NCI-H510A (cell line): ENCODE measurements around the gene BMPR2.
"Not testable (repeated sequence)": the region's sequence is repeated elsewhere in the genome, so short reads cannot be mapped to it uniquely, and the experiment has no call there.

Source experiments
- DNase-seq: peaks from one replicate; lab custom pipeline; 2025; lab: John Stamatoyannopoulos, UW

The BMPR2 gene

DNA sequence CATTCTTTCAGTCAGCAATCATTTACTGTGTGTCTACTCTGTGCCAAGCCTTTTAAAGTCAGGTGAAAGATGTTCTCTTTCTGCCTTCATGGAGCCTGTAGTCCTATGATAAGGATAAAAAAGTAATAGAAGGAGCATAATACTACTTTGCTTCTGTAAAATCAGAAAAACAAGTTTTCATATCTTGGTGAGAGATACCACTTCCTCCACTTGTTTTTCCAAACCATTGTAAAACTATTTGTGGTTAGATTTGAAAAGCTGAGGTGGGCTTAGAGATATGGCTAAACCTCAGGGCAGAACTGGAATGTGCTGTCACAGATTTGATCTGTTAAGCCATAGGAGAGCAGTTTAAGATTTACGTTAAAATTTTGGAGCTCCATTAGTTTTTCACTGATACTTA lies 153.9 kb downstream of the BMPR2 start:
- no peak for DNase-seq

DNA sequence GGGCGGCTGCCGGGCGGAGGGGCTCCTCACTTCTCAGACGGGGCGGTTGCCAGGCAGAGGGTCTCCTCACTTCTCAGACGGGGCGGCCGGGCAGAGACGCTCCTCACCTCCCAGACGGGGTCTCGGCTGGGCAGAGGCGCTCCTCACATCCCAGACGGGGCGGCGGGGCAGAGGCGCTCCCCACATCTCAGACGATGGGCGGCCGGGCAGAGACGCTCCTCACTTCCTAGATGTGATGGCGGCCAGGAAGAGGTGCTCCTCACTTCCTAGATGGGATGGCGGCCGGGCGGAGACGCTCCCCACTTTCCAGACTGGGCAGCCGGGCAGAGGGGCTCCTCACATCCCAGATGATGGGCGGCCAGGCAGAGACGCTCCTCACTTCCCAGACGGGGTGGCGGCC lies 159.2 kb downstream of the BMPR2 start:
- DNase-seq = not testable (repeated sequence)

DNA sequence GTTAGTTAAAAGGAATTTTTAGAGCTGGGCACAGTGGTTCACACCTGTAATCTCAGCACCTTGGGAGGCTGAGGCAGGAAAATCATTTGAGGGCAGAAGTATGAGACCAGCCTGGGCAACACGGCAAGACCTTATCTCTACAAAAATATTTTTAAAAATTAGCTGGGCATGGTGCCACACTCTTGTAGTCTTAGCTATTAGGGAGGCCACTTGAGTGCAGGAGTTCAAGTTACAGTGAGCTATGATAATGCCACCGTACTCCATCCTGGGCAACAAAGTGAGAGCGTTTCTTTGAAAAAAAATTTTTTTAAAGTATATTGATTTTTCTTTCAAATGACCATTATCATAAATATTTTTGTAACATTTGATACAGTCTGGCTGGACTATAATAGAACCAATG lies 165.0 kb downstream of the BMPR2 start:
- DNase-seq = peak; percentile 10

DNA sequence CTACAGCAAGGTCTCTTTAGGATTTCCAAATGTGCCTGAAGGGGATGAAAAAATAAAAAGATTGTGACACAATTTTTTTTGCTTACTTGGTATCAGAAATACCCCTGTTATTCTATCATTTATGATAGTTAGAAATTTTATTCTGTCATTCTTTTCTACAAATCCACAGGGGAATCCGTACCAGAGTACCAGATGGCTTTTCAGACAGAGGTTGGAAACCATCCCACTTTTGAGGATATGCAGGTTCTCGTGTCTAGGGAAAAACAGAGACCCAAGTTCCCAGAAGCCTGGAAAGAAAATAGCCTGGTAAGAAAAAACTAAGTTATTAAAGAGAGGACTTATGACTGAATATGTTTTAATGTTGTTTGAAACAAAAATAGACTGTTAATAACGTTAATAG lies 166.0 kb downstream of the BMPR2 start:
- no peak for DNase-seq

DNA sequence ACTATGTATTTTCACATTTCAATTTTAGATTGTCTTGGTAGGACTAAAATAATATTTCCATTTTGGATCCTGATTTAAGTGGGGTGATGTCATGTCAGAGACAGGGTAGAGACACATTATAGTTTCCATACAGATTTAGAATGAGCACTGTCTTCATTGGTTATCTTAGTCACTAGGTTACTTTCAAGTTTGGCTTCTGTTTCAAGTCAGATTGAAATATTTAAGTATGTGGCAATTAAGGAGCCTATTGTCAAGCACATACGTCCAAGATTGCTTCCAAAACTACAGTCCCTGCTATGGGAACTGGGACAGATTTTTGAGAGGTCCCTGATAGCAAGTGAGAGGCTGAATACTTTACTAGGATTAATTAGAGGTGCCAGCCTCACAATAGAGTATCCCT lies 169.4 kb downstream of the BMPR2 start:
- no peak for DNase-seq

DNA sequence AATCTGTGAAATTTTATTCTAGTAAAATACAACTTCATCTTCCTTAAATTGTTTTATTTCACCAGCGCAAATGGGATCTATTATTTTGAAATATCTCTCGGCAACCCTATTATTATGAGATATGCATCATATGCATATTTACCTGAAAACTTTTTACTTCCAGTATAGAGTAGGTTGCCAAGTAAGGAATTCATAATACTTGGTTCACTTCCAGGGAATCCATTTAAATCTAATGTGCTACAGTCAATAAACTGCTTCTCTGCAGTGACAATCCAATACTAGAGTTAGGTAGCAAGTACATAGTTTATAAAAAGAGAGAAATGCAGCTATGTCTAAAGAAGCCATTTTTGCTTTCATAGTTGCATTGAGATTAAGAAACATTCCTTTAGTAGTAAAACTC lies 169.8 kb downstream of the BMPR2 start:
- no peak for DNase-seq

DNA sequence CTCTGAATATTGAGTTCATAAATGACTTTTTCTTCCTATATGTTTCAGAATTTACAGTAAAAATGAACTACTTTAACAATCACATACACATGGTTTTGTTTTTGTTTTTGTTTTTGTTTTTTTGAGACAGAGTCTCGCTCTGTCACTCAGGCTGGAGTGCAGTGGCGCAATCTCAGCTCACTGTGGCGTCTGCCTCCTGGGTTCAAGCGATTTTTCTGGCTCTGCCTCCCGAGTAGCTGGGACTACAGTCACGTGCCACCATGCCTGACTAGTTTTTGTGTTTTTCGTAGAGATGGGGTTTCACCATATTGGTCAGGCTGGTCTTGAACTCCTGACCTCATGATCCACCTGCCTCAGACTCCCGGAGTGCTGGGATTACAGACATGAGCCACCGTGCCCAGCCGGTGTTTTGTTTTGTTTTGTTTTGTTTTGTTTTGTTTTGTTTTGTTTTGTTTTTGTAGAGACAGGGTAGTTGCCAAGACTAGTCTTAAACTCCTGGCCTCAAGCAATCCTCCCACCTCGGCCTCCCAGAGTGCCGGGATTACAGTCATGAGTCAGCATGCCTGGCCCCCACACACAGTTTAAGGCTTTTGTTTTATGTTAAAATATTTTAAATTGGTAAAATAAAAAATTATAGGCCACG lies 170.5 kb downstream of the BMPR2 start:
- not testable (repeated sequence) for DNase-seq

DNA sequence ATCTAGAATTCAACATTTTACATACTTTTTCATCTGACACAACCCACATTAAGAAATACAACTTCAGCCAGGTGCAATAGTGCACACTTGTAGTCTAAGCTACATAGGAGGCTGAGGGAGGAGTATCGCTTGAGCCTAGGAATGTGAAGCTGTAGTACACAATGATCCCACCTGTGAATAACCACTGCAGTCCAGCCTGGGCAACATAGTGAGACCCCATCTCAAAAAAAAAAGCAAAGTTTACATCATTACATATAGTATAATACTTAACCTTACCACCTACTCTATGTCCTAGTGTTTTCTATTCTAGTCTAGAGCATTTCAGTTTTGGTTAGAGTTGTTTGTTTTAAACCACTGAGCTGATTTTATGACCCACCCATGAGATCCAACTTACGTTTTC lies 172.1 kb downstream of the BMPR2 start:
- no peak for DNase-seq

DNA sequence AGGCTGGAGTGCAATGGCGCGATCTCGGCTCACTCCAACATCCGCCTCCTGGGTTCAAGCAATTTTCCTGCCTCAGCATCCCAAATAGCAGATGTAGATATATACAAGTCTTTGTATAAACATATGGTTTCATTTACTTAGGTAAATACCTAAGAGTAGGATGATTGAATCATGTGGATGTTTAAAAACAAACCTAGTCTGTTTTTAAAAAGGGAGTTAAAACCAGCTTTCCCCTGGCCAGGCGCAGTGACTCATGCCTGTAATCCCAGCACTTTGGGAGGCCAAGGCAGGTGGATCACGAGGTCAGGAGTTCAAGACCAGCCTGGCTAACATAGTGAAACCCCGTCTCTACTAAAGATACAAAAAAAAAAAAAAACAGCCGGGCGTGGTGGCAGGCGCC lies 174.9 kb downstream of the BMPR2 start:
- DNase-seq = not testable (repeated sequence)

DNA sequence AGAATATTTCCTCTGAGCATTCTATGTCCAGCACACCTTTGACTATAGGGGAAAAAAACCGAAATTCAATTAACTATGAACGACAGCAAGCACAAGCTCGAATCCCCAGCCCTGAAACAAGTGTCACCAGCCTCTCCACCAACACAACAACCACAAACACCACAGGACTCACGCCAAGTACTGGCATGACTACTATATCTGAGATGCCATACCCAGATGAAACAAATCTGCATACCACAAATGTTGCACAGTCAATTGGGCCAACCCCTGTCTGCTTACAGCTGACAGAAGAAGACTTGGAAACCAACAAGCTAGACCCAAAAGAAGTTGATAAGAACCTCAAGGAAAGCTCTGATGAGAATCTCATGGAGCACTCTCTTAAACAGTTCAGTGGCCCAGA lies 179.2 kb downstream of the BMPR2 start:
- no peak for DNase-seq

DNA sequence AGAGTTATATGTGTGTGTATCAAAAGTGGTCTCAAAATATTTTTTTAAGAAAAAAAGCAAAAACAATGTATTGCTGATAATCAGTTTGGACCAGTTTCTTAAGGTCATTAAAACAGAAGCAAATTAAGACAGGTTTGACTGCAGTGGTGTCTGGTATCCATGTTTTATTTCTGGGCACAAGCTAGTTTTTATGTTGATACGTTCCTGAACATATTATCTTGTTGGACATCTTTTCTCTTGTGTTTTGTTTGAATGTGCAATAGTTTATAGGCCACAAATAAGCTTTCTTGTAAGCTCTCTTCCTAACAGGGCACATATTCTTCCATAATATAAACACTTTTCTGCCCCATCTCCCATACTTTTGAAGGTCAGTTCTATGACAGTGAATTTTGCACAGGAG lies 184.1 kb downstream of the BMPR2 start:
- no peak for DNase-seq

DNA sequence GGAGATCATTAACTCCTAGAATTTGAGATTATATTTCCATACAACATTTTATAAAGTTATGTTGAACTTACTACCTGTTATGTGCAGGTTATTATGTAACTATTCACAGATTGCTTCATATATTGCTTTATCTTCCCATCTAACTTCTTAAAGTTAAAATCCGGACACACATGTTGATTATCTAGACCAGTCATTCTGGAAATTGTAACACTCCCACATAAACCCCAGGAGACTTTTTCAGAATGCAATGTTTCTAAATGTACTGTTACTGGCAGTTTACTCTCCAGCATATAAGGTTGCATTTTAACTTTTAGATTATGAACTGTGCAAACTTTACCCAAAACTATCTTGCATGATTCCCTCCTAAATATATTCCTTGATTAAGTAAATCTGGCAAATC lies 188.1 kb downstream of the BMPR2 start:
- no peak for DNase-seq

DNA sequence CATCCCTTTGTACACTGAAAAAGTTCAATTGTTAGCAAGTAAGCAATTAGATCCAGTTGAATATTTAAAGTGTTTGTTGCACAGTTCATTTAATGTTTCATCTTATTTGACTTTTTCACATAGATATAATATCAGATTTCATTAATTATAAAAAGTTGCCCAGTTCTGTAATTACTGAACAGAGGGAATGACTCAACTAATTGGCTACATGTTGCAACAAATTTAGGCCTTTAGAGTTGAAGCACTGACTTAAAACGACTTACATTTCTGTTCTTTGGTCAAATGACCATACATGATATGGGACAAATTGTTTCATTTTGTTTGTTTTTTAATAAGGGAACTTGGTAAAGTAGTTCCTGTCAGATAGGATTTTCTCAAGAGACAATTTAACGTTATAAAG lies 190.2 kb downstream of the BMPR2 start:
- DNase-seq = no peak

DNA sequence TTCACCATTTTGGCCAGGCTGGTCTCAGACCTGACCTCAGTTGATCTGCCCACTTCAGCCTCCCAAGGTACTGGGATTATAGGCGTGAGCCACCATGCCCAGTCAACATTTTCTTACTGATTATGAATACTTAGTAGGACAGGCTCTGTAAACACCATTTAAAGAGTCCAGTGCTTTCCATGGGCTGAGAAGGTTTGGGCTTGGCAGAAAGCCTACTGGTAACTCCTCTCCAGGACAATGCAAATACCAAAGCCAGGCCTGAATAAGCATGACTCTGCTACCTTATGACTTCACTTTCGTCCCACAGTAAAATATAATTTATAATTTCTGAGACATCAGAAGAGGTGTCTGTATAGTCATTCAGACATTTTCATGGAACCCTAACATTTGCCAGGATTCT lies 198.4 kb downstream of the BMPR2 start:
- DNase-seq = no peak

DNA sequence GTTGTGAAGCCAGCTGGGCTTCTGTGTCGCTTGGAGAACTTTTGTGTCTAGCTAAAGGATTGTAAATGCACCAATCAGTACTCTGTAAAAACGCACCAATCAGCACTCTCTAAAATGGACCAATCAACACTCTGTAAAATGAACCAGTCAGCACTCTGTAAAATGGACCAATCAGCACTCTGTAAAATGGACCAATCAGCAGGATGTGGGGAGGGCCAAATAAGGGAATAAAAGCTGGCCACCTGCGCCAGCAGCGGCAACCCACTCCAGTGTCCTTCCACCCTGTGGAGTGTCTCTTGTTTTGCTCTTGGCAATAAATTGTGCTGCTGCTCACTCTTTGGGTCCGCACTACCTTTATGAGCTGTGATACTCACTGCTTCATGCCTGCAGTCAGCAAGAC lies 199.1 kb downstream of the BMPR2 start:
- not testable (repeated sequence) for DNase-seq

DNA sequence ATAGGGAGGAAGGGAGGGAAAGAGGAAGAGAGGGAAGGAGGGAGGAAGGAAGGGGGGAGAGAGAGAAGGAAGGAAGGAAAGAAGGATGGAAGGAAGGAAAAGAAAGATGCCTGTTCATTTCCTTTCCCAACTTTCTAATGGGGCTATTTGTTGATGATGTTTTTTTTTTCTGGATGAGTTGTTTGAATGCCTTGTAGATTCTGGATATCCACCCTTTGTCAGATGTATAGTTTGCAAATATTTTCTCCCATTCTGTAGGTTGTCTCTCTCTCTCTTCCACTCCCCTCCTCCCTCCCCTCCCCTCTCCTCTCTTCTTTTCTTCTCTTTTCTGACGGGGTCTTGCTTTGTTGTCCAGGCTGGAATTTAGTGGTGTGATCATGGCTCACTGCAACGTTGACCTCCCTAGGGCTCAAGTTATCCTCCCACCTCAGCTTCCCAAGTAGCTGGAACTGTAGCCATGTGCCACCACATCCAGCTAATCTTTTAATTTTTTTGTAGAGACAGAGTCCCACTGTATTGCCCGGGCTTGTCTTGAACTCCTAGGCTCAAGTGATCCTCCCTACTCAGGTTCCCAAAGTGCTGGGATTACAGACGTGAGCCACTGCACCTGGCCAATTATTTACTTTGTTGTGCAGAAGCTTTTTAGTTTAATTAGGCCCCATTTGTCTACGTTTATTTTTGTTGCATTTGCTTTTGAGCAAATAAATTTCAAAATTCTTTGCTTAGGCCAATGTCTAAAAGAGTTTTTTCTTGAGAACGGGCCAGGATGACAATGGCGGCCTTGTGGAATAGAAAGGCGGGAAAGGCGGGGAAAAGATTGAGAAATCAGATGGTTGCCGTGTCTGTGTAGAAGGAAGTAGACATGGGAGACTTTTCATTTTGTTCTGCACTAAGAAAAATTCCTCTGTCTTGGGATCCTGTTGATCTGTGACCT lies 201.4 kb downstream of the BMPR2 start:
- DNase-seq = peak; percentile 20

DNA sequence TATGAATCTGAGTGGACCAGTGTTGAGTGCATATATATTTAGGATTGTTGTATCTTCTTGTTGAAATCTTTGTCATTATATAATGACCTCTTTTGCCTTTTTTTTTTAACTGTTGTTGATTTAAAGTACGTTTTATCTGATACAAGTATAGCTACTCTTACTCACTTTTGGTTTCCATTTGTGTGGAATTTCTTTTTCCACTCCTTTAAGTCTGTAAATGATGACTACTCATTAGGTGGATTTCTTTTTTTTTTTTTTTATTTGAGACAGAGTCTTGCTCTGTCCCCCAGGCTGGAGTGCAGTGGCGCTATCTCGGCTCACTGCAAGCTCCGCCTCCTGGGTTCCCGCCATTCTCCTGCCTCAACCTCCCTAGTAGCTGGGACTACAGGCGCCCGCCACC lies 206.7 kb downstream of the BMPR2 start:
- not testable (repeated sequence) for DNase-seq

DNA sequence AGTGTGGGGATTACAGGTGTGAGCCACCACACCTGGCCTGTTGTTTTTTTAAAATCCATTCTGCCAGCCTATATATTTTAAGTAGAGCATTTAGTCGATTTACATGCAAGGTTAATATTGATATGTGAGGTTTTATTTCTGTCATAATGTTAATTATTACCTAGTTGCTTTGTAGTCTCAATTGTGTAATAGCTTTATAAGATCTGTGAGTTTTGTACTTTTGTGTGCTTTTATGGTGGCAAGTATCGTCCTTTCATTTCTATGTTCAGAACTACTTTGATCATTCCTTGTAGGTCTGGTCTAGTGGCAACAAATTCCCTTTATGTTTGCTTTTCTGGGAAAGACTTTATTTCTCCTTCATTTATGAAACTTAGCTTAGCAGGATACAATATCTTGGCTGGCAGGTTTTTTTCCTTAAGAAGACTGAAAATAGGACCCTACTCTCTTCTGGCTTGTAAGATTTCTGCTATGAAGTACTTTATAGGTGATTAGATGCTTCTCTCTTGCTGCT lies 207.6 kb downstream of the BMPR2 start:
- no peak for DNase-seq

DNA sequence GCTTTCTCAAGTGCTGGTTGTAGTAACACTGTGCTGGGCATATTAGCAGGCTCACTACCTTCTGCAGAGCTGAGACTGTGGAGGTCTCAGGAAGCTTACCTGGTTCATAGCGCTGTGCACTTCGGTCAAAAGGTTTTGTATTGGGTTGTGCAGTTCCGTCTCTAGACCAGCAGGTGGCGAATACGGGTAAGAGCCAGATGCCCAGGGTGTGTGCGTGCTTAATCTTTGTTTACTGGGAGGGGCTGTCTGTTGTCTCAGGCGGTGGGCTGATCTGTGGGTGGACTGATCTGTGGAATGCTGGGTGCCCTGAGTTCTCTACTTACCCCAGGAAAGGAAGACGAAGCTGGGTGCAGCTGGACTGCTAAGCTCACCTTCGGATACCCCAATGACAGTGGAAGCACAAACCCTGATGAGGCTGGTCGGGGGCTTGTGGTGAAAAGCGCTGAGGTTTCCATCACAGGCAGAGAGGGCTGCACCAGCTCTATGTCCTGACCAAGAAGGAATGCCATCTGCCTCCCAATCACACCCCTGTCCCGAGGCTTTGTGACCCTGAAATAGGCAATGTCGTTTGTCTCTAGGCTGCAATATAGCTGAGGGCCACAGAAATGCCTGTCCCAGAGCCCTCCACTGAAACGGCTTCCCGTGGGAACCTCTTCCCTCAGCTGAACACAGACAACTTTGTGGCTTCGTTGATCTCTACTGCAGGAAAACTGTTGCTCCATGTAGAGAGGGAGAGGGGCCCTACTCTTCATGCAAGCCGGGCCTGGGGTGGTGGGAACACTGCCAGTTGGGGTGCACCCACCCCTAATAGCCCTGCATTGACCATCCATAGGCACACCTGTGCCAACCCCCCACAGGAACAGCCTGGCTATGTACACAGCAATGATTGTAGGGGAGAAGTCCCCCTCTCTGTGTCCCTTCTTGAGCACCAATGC lies 212.8 kb downstream of the BMPR2 start:
- peak; percentile 51 for DNase-seq

DNA sequence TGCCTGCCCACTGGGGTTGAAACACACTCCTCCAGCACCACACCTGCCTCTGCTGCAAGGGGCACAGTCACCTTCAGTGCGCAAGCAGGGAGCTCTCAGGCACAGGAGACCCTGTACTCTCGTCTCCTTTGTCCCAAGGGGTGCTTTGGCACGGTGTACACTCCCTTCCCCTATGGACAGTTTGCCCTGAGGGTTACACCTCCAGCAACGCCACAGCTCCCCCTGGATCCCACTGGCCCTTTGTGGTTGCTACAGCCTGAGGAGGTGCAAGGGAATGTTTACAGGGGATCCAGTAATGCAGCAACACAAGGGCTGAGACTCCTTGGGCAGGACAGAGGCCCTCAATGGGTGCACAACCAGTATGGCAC lies 213.4 kb downstream of the BMPR2 start:
- no peak for DNase-seq

DNA sequence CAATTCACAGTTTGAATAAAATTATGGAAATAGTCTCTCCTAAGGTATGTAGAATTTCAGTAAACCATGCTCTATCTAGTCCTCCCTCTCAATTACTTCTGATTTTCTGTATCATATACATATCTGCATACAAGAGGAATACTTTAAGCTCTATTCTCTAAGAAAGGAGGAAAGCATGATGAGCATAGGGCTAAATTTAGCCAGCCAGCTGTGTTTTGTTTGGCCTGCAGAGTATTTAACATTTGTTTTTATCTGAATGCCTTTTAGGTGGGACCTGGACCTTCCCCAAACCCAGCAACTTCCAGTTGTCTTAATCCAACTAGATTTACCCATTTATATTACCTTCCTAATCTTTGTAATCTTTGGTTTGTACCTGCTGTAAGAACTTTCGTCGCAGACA lies 216.4 kb downstream of the BMPR2 start:
- DNase-seq = no peak

DNA sequence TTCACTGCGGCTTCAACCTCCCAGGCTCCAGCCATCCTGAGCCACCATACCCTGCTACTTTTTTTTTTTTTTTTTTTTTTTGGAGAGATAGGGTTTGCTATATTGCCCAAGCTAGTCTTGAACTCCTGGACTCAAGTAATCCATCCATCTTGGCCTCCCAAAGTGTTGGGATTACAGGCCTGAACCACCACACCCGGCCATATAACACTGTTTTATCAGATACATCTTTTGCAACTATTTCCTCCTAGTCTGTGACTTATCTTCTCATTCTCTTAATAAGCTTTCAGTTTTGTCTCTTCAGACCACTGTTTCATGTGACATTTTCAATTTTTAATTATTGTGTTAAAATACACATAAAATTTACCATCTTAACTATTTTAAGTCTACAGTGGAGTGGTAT lies 223.0 kb downstream of the BMPR2 start:
- no peak for DNase-seq
